ENCODE measurements around the gene GOLT1A. TPM values are rescaled to one million over a fixed set of nuclear protein-coding genes. Genes with fewer than 3 reads are reported as not detected.
"Not testable (repeated sequence)": the region's sequence is repeated elsewhere in the genome, so short reads cannot be mapped to it uniquely, and the experiment has no call there.

The GOLT1A gene
- total RNA-seq, 3 donors from 2014 or later = 2.5 to 11.4 (median 3.9) TPM

DNA sequence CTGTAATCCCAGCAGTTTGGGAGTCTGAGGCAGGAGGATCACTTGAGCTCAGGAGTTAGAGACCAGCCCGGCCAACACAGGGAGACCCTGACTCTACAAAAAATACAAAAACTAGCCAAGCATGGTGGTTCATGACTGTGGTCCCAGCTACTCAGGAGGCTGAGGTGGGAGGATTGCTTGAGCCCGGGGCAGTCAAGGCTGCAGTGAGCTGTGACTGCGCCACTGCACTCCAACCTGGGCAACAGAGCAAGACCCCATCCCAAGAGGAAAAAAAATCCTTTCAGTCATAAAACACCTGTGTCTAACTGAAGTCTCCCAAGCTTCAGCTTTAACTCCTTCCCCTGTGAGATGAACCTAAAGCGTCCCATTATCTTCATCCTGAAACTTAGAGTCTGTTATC, 33.1 kb upstream of the GOLT1A start:
- Histone ChIP-seq H3K4me3 (no peak overlapping the region), H3K4me1 (ENCODE audit: low read depth) (no peaks in the 10 kb centered on the region), H3K9me3 (no peaks in the 10 kb centered on the region), H3K36me3 (ENCODE audit: low read depth) (no peaks in the 10 kb centered on the region)
- TF ChIP-seq, protein P1, sequence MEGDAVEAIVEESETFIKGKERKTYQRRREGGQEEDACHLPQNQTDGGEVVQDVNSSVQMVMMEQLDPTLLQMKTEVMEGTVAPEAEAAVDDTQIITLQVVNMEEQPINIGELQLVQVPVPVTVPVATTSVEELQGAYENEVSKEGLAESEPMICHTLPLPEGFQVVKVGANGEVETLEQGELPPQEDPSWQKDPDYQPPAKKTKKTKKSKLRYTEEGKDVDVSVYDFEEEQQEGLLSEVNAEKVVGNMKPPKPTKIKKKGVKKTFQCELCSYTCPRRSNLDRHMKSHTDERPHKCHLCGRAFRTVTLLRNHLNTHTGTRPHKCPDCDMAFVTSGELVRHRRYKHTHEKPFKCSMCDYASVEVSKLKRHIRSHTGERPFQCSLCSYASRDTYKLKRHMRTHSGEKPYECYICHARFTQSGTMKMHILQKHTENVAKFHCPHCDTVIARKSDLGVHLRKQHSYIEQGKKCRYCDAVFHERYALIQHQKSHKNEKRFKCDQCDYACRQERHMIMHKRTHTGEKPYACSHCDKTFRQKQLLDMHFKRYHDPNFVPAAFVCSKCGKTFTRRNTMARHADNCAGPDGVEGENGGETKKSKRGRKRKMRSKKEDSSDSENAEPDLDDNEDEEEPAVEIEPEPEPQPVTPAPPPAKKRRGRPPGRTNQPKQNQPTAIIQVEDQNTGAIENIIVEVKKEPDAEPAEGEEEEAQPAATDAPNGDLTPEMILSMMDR (IDR thresholded peaks at IDR 0.05) = no peak
- no peak for ATAC-seq
- no peak for DNase-seq
- intact Hi-C loops (cut with DNase I, micrococcal nuclease) = no loop called here

DNA sequence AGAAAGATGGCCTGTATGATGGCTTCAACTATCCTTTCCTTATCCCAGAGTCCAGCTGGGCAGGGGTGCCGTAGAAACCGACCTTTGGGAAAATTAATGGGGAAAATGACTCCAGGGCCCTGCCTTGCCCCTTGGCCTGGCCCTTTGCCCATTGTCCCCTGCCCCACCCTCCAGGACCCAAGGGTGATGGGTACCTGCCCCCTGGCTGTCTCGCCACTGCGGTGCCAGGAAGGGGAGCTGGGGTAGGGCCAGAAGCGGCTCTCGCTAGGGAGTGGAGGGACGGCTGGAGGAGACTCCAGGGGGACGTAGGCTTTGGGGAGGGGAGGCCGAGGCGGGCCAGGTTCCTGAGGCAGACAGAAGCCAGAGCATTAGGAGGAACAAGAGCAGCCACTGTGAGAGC, 29.1 kb upstream of the GOLT1A start:
- TF ChIP-seq, protein P1 (IDR thresholded peaks at IDR 0.05) = no peak
- no peak for ATAC-seq

DNA sequence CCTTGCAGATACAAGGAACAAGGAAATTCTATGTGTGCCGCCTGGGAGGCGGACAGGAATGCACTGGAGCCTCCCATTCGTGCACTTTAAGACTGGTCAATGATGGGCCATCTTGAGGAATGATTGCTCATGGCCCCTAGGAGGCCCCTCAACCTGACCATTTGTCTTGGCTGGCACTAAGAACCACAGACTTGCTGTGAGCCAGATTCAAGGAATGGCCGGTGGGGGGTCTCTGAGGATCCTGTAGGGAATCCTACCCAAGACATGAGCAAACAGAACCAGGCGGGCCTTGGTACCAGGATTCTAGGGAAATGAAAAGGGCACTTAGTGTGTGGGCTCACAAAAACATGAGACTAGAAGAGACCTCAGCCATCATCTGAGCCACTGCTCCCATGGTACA, 28.1 kb upstream of the GOLT1A start:
- intact Hi-C loops (cut with DNase I, micrococcal nuclease) = no loop called here

More for the DNA sequence above, 29.1 kb upstream of the GOLT1A start:
- no peaks in the 10 kb centered on the region for H3K4me1 ChIP-seq (ENCODE audit: low read depth)
- no peaks in the 10 kb centered on the region for H3K9me3 ChIP-seq
- intact Hi-C loops (cut with DNase I, micrococcal nuclease) = no loop called here
- H3K4me3 ChIP-seq = no peak overlapping the region
- peaks cover 8% of the 10 kb centered on the region for H3K36me3 ChIP-seq (ENCODE audit: low read depth)
- DNase-seq = no peak

DNA sequence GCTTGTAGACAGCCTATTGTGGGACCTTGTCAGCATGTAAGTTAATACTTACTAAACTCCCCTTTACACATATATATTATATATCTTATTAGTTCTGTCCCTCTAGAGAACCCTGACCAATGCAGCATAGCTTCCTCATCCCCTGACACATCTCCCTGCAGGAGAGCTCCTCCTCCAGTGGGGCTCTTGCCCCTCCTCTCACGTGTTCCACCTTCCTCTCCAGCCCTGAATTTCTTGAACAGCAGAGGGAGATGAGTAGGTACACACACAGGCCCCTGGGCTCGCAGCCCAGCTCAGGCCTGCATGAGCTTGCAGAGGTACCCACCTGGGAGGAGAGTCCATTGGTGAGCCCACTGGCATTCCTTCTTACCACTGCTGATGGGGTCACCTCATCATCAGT, 27.3 kb upstream of the GOLT1A start:
- H3K4me3 ChIP-seq = no peak overlapping the region
- H3K36me3 ChIP-seq (ENCODE audit: low read depth) = peaks cover 8% of the 10 kb centered on the region
- TF ChIP-seq, protein P1 (IDR thresholded peaks at IDR 0.05) = no peak
- no peaks in the 10 kb centered on the region for H3K9me3 ChIP-seq
- intact Hi-C loops (cut with DNase I, micrococcal nuclease) = no loop called here
- no peaks in the 10 kb centered on the region for H3K4me1 ChIP-seq (ENCODE audit: low read depth)
- ATAC-seq (no peak), DNase-seq (no peak)

More for the DNA sequence above, 28.1 kb upstream of the GOLT1A start:
- no peak overlapping the region for H3K4me3 ChIP-seq
- H3K36me3 ChIP-seq (ENCODE audit: low read depth) = peaks cover 8% of the 10 kb centered on the region
- no peaks in the 10 kb centered on the region for H3K9me3 ChIP-seq
- ATAC-seq (no peak), DNase-seq (no peak)
- no peaks in the 10 kb centered on the region for H3K4me1 ChIP-seq (ENCODE audit: low read depth)
- TF ChIP-seq, protein P1 (IDR thresholded peaks at IDR 0.05) = no peak

DNA sequence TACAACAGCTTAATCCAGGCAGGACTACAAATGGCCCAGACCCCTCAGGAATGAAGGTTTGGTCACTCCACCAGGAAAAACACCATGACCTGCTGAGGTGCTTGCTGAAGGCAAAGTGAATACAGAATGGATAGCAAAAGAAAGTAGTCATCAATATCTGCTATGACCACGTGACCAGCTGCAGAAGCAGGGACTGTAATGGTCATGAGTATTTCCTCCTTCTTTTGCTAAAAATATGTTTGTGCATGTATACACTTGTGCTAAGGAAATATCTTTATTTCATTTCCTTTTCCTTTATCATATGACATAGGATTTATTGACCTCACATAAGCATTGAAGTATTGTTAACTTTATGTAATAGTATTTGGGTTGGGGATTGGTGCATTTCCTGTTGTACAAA, 26.4 kb upstream of the GOLT1A start:
- ATAC-seq (no peak), DNase-seq (no peak)
- intact Hi-C loops (cut with DNase I, micrococcal nuclease) = no loop called here
- no peaks in the 10 kb centered on the region for H3K9me3 ChIP-seq
- TF ChIP-seq, protein P1 (IDR thresholded peaks at IDR 0.05) = no peak
- H3K4me3 ChIP-seq = no peak overlapping the region
- H3K4me1 ChIP-seq (ENCODE audit: low read depth) = no peaks in the 10 kb centered on the region
- peaks cover 8% of the 10 kb centered on the region for H3K36me3 ChIP-seq (ENCODE audit: low read depth)

DNA sequence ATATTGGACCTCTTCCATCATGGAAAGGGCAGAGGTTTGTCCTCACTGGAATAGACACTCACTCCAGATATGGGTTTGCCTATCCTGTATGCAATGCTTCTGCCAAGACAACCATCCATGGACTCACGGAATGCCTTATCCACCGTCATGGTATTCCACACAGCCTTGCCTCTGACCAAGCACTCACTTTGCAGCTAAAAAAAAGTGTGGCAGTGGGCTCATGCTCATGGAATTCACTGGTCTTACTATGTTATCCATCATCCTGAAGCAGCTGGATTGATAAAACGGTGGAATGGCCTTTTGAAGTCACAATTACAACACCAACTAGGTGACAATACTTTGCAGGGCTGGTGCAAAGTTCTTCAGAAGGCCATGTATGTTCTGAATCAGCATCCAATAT, 25.6 kb upstream of the GOLT1A start:
- H3K9me3 ChIP-seq; H3K4me3 ChIP-seq; ATAC-seq; DNase-seq; H3K36me3 ChIP-seq (ENCODE audit: low read depth); intact Hi-C loops (cut with DNase I, micrococcal nuclease); H3K4me1 ChIP-seq (ENCODE audit: low read depth): not testable (repeated sequence)

DNA sequence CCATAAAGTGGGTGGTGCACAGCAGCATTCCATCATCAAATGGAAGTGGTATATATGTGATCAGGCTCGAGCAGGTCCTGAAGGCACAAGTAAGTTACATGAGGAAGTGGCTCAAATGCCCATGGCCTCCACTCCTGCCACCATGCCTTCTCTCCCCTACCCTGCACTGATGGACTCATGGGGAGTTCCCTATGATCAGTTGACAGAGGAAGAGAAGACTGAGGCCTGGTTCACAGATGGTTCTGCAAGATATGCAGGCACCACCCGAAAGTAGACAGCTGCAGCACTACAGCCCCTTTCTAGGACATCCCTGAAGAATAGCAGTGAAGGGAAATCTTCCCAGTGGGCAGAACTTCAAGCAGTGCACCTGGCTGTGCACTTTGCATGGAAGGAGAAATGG, 24.7 kb upstream of the GOLT1A start:
- H3K9me3 ChIP-seq; ATAC-seq; intact Hi-C loops (cut with DNase I, micrococcal nuclease); H3K4me3 ChIP-seq; H3K36me3 ChIP-seq (ENCODE audit: low read depth); DNase-seq; H3K4me1 ChIP-seq (ENCODE audit: low read depth): not testable (repeated sequence)

DNA sequence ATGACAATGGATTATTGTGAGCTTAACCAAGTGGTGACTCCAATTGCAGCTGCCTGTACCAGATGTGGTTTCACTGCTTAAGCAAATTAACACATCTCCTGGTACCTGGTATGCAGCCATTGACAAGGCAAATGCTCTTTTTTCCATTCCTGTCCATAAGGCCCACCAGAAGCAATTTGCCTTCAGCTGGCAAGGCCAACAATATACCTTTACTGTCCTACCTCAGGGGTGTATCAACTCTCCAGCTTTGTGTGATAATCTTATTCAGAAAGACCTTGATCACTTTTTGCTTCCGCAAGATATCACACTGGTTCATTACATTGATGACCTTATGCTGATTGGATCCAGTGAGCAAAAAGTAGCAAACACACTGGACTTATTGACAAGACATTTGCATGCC, 23.7 kb upstream of the GOLT1A start:
- H3K4me3 ChIP-seq; H3K4me1 ChIP-seq (ENCODE audit: low read depth); H3K36me3 ChIP-seq (ENCODE audit: low read depth); intact Hi-C loops (cut with DNase I, micrococcal nuclease); H3K9me3 ChIP-seq; ATAC-seq; DNase-seq: not testable (repeated sequence)
